ENCODE measurements around the gene DLEC1.

DNA sequence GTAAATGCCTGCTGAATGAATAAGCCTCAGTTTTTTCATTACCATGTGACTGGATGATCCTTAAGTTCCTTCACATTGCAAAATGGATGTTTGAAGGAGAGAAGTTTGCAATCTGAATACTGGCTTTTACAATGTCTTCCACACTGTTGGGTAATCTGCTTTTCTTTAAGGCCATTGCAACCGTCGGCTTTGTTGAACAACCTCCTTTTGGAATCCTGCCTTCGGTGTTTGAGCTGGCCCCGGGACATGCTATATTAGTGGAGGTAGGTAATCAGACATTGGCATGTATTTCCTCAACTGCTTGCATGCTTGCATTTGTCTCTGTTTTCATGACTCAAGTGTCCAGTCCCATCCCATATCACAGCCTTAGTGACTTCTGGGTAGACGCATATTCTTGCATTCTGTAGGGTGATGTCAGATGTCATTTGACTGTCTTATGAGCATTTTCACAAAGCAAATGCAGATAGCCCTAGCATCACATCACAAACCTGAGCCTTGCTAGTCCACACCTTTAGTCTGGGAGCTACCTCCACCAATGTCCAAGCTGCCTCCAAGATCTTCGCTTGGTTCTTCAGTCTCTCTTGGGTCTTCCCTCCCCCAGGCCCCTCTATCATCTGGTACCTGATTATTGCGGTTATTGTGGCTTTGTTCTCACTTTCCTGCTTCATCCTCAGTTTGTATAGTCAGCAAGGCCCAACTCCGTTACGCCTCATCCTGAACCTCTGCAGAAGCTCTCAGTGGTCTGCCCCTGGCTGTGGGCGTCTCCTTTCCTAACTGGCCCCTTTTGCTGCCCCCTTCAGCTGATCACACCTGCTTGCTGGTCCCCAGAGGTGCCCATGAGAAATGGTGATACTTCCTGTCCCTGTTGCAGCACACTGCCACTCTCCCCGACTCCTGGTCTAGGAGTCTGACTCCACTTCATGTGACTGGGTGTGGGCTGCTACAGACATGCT lies 49.4 kb downstream of the DLEC1 start:
- TF ChIP-seq, protein P1, sequence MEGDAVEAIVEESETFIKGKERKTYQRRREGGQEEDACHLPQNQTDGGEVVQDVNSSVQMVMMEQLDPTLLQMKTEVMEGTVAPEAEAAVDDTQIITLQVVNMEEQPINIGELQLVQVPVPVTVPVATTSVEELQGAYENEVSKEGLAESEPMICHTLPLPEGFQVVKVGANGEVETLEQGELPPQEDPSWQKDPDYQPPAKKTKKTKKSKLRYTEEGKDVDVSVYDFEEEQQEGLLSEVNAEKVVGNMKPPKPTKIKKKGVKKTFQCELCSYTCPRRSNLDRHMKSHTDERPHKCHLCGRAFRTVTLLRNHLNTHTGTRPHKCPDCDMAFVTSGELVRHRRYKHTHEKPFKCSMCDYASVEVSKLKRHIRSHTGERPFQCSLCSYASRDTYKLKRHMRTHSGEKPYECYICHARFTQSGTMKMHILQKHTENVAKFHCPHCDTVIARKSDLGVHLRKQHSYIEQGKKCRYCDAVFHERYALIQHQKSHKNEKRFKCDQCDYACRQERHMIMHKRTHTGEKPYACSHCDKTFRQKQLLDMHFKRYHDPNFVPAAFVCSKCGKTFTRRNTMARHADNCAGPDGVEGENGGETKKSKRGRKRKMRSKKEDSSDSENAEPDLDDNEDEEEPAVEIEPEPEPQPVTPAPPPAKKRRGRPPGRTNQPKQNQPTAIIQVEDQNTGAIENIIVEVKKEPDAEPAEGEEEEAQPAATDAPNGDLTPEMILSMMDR (IDR thresholded peaks at IDR 0.05; ENCODE audit: insufficient read depth, low read depth, low read length), result no peak
- no peak for TF ChIP-seq EZH2 (IDR thresholded peaks at IDR 0.05; ENCODE audit: insufficient read depth, low read length)
